ENCODE results near the gene MYH7. TPM values are rescaled to one million over a fixed set of nuclear protein-coding genes. Genes with fewer than 3 reads are reported as not detected.

MYH7 gene
- total RNA-seq, 2 experiments from 2014 or later = not detected

- Mint-ChIP-seq H3K27ac (no peak overlapping the region), H3K27me3 (no peaks in the 10 kb centered on the region), H3K4me3 (no peak overlapping the region), H3K4me1 (ENCODE audit: low read depth) (no peaks in the 10 kb centered on the region), H3K36me3 (ENCODE audit: low read depth) (no peaks in the 10 kb centered on the region), H3K9me3 (no peaks in the 10 kb centered on the region)
- no peak for TF ChIP-seq CTCF (IDR thresholded peaks at IDR 0.05)
- ATAC-seq (no peak), DNase-seq (no peak)
- ChIA-PET CTCF (interaction anchor here (0.8 to 2.2 kb wide), 4 partner anchors 9 to 82 kb away, joined by 3 to 6 read pairs (median 4); partner anchors contain the start of gene PABPN1), POLR2A (no interaction called here)
- intact Hi-C loops (cut with micrococcal nuclease) = no loop called here
Measured at GRCh38 chr14:23377198-23377550, 58.3 kb downstream of the MYH7 start.

GRCh38 chr14:23376482-23377197 is 58.8 kb downstream of the MYH7 start, which contains the start of gene CMTM5:
Gene CMTM5, plus strand, starts transcription at chr14:23377046. Its CDS starts 206 bp downstream, at chr14:23377252.
- H3K4me3 Mint-ChIP-seq = no peak within 1 kb of the TSS
- ChIA-PET CTCF (interaction anchor here (0.6 to 2.2 kb wide), 6 partner anchors 9 to 112 kb away, joined by 3 to 6 read pairs (median 4); partner anchors contain the start of gene PABPN1), POLR2A (no interaction called here)
- intact Hi-C loops (cut with micrococcal nuclease) = no loop called here
- H3K27ac Mint-ChIP-seq = no peak within 1 kb of the TSS
- H3K9me3 Mint-ChIP-seq = no peaks in the 10 kb centered on the region
- no peak for ATAC-seq
- no peaks in the 10 kb centered on the region for H3K27me3 Mint-ChIP-seq
- TF ChIP-seq CTCF (IDR thresholded peaks at IDR 0.05) = no peak
- no peaks in the 10 kb centered on the region for H3K4me1 Mint-ChIP-seq (ENCODE audit: low read depth)
- no peaks in the 10 kb centered on the region for H3K36me3 Mint-ChIP-seq (ENCODE audit: low read depth)
- no peak for DNase-seq

GRCh38 chr14:23375527-23376251 is 59.8 kb downstream of the MYH7 start:
- CTCF ChIA-PET = interaction anchor here (1.9 to 2.1 kb wide), 2 partner anchors 49 to 111 kb away, joined by 4 to 6 read pairs; no protein-coding TSS in a partner anchor
- no peak for ATAC-seq
- no peaks in the 10 kb centered on the region for H3K4me1 Mint-ChIP-seq (ENCODE audit: low read depth)
- no peak for DNase-seq
- intact Hi-C loops (cut with micrococcal nuclease) = no loop called here
- H3K9me3 Mint-ChIP-seq = no peaks in the 10 kb centered on the region
- no peaks in the 10 kb centered on the region for H3K27me3 Mint-ChIP-seq
- H3K27ac Mint-ChIP-seq = no peak overlapping the region
- no peak overlapping the region for H3K4me3 Mint-ChIP-seq
- POLR2A ChIA-PET = no interaction called here
- TF ChIP-seq CTCF (IDR thresholded peaks at IDR 0.05) = no peak
- H3K36me3 Mint-ChIP-seq (ENCODE audit: low read depth) = no peaks in the 10 kb centered on the region

- ATAC-seq (no peak), DNase-seq (no peak)
- ChIA-PET POLR2A (no interaction called here), CTCF (interaction anchor here (1.6 kb wide), 1 partner anchor 12 kb away, joined by 4 read pairs; no protein-coding TSS in a partner anchor)
- Mint-ChIP-seq H3K36me3 (ENCODE audit: low read depth) (no peaks in the 10 kb centered on the region), H3K9me3 (no peaks in the 10 kb centered on the region), H3K27ac (no peak overlapping the region), H3K27me3 (no peaks in the 10 kb centered on the region), H3K4me1 (ENCODE audit: low read depth) (no peaks in the 10 kb centered on the region), H3K4me3 (no peak overlapping the region)
- TF ChIP-seq CTCF (IDR thresholded peaks at IDR 0.05) = no peak
- intact Hi-C loops (cut with micrococcal nuclease) = no loop called here
Measured at GRCh38 chr14:23373041-23373440, 62.4 kb downstream of the MYH7 start.

GRCh38 chr14:23372509-23372908 is 63.0 kb downstream of the MYH7 start, which contains the start of gene IL25:
Gene IL25, plus strand, starts transcription at chr14:23372809.
- no peaks in the 10 kb centered on the region for H3K4me1 Mint-ChIP-seq (ENCODE audit: low read depth)
- DNase-seq (no peak), ATAC-seq (no peak)
- no peak within 1 kb of the TSS for H3K27ac Mint-ChIP-seq
- no peaks in the 10 kb centered on the region for H3K9me3 Mint-ChIP-seq
- ChIA-PET CTCF (interaction anchor here (1.1 kb wide), 1 partner anchor 46 kb away, joined by 4 read pairs; no protein-coding TSS in a partner anchor), POLR2A (no interaction called here)
- no peaks in the 10 kb centered on the region for H3K36me3 Mint-ChIP-seq (ENCODE audit: low read depth)
- intact Hi-C loops (cut with micrococcal nuclease) = no loop called here
- TF ChIP-seq CTCF (IDR thresholded peaks at IDR 0.05) = no peak
- no peak within 1 kb of the TSS for H3K4me3 Mint-ChIP-seq
- peaks cover 2% of the 10 kb centered on the region for H3K27me3 Mint-ChIP-seq
